SK-N-DZ (cell line): Measurements from ENCODE around the gene TRIO.
"Not testable (repeated sequence)": the region's sequence is repeated elsewhere in the genome, so short reads cannot be mapped to it uniquely, and the experiment has no call there.

Experiments
- DNase-seq: peaks from one replicate; pipeline ENCODE4 v3.0.0-alpha.2; 2015; ENCODE audit warnings: low spot score

Gene TRIO

DNA sequence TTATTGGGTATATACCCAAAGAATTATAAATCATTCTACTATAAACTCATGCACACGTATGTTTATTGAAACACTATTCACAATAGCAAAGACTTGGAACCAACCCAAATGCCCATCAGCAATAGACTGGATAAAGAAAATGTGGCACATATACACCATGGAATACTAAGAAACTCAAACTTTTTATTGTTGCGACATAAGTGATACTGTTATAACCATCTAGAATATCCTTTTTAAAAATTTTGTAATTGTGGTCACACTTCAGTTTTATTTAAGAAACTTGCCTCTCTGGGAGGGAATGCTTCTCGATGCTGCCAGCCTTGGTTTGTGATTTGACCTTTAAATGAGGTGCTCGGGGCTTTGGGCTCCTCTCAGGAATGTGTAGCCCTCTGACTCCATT, 237.6 kb downstream of the TRIO start:
- no peak for DNase-seq

DNA sequence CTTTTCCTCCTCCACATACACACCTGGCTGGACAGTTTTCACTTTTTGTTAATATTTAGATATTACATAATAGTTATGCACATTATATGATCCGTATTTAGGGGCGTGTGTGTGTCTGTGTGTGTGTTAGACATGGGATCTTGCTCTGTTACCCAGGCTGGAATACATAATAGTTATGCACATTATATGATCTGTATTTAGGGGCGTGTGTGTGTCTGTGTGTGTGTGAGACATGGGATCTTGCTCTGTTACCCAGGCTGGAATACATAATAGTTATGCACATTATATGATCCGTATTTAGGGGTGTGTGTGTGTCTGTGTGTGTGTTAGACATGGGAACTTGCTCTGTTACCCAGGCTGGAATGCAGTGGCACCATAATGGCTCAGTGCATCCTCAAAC, 239.5 kb downstream of the TRIO start:
- no peak for DNase-seq

DNA sequence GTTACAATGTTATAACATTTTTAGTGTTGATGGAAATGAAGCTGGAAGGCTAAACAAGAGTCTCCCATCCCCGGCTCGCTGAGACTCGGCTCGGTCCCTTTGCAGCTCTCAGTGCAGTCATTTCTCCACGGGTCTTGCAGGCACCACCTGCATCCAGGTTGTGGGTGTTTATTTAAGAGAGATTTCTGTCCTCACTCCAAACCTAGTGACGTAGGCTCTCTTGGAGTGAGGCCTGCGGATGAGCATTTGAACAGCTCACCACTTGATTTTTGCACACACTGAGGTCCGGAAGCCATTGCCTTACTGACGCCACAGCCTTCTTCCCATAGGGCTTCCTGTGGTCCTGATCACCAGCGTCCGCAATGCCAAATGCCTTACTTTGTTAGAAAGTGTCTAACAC, 240.8 kb downstream of the TRIO start:
- DNase-seq: no peak

DNA sequence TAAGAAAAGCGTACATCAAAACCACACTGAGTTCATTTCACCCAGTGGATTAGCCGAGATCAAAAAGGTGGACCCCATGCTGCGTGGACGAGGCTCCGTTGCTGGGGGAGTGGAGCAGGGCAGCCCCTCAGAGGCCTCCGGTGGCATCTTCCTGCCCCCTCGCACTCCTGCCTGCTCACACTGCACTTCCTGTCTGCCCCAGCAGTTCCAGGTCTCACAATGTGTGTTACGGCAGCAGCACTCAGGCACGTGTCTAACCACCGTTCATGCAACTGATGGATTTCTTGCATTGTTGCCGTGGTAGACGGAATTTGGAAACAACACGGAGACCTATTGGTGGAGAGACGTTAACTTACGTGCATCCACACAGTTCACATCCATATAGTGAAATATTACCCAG, 241.9 kb downstream of the TRIO start:
- no peak for DNase-seq

DNA sequence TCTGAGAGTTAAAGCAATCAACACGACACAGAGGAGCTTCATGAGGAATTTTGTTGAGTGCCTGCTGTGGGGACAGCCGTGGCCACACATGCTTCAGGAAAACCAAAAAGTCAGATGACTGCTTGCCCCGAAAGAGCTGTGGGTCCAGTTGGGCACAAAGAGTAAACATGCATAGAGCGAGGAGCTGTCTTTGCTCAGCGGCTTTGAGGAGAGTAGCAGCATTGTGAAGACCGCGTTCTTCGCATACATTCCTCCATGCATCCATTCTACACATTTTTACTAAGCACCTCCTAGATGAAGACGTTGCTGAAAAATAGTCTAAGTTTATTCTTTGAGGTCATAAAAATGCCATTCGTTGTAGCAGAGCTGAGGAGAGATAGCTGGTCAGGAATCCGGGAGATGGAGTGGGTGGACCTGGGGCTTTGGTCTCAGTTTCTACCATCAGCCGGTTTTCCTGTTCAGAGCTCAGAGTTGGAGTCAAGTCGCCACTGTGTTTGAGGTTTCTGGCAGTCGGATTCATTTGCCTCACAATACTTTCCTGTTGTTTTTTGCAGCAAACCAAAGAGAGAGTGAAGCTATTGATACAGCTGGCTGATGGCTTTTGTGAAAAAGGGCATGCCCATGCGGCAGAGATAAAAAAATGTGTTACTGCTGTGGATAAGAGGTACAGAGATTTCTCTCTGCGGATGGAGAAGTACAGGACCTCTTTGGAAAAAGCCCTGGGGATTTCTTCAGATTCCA, 243.9 kb downstream of the TRIO start:
- no peak for DNase-seq

DNA sequence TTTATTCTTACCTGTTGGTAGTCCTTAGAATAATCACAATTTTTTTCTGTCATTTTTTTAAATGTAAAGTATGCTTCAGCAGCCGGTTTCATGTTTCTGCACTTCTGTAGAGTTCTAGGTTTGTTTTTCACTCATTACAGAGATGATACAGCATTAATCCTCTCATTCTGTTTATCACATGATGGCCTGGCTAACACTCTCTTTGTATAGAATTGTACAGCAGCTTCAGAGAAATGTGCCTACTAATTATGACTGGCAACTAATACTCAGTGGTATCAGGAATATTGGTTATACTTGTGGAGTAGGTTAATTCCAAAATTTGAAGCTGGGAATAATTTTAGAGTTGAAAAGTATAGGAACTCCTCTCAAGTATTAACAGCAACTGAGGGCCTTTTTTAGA, 245.6 kb downstream of the TRIO start:
- DNase-seq: no peak

DNA sequence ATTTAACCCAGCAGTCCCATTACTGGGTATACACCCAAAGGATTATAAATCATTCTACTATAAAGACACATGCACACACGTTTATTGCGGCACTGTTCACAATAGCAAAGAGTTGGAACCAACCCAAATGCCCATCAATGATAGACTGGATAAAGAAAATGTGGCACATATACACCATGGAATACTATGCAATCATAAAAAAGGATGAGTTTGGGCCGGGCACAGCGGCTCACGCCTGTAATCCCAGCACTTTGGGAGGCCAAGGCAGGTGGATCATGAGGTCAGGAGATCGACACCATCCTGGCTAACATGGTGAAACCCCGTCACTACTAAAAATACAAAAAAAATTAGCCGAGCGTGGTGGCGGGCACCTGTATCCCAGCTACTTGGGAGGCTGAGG, 249.4 kb downstream of the TRIO start:
- DNase-seq: not testable (repeated sequence)

DNA sequence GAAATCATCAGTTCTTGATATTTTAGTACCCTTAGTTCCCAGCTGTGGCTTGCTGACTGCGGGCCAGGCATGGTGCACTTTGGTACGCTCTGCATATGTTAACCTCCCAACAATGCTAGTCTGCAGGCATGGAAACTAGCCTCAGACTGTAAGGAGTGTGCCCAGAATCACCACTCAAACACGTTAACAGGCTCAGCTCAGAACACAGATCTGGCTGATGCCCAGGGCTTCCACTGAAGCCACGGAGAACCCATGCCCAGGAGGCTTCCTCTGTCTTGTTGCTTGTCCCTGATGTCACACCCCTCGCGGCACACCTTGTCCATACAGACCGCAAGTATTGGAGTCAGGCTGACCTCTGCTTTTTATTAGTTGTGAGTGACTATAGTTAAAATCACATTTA, 251.2 kb downstream of the TRIO start:
- no peak for DNase-seq

DNA sequence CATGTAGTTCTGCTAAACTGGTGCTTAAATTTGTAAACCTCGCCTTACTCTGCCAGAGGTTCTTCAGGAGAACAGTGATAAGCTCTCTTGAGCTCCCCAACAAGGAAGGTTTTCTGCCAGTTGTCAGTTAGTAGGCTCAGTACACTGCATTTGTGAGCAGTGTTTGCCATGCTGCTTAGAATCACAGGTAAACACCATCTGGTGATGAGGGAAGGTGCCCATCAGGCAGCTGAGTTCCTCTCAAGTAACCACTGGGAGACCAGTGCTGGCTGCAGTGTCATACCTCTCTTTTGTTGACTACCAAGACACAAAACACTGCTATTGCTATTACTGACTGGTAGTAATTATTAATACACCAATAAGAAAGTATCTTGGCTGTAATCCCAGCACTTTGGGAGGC, 252.3 kb downstream of the TRIO start:
- no peak for DNase-seq

DNA sequence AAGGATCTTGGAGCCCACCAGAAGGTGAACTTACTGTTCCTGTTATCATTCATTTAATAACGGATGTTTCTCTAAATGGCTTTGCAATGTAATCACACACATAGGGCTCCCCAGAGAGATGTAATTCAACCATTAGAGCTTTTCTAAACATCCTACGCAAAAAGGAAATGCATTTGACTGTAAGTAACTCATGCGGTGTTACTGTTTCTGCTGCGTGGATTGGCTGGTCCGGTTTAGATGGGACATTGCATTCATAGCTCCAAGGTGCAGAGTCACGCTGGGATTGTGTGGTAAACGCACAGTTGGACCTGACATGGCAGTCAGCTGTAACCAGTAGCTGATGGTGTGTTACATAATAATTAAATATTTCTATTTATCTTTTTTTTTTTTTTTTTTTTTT, 252.9 kb downstream of the TRIO start:
- no peak for DNase-seq

DNA sequence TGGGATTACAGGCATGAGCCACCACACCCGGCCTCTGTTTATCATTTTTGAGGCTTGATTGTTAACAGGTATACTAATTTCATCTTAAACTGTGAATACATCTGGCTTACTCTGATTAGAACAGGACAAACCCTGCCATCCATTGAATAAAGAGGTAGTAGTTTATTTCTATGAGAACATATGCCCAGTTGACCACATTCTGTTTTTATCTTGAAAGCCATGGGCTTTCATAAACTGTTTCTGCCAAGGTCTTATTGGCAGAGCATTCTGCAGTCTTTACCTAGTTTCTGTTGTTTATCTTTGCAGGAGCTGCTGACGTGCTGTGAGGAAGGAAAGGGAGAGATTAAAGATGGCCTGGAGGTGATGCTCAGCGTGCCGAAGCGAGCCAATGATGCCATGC, 253.6 kb downstream of the TRIO start:
- DNase-seq: no peak

DNA sequence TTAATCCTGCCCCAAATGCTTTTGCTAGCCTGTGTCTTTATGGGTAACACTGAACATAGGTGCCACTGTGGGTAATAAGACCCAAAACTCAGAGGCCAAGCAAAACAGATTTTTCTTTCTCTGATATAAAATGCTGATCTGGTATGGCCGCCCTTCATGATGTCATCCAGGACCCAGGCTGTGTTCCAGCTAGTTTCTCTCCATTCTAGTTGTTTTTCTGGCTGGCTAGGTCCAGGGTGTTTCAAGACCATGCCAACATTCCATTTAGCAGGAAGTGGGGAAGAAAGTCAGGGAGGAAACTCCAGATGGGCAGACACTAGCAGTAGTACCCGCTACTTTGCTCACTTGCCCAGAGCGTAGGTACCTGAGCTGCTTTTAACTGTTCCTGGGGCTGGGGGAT, 254.6 kb downstream of the TRIO start:
- DNase-seq: no peak

DNA sequence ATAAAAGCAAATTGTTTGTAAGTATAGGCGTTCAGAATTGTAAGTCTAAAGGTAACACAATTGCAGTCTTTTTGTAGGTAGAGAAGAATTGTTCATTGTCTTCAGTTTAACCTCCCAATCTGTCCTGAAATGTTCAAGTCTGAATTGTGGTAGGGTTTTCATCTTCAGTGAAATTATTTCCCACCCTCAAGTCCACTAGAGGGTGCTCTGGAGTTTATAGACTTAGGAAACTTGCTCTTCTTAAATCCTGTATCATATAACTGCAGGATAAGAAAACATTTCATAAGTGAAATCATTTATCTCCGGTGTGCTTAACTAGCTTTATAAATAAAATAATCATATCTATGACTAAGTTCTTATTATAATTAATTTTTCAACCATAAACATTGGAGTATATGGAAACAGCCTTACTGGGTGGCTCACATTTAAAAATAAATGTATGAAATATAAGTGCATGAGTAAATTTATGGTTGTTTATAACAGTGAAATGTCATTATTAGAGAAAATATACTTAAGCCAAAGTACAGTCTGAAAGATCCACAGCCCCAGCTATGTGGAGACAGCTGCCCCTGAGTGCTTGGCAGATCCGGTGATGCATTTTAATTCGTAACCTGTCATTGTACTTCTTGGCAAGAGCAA, 256.0 kb downstream of the TRIO start:
- DNase-seq: peak; percentile 40

DNA sequence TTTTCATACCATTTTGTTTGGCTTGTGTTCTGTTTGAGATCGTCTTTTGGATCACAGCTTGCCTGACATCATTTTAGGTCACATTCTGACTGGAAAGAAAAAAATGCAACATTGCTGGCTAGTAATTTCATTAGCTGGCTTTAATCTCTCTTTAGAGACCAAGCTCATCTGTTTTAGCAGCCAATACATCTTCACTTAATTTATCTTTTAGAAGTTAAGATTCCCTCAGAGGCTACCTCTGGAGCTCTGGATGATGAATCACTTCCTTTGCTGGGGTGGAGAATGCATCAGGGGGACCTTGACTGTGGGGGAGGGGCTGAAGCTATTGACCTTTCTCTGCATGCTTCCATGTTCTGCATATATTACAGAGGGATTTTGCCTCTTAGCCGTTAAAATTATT, 256.9 kb downstream of the TRIO start:
- peak; percentile 32 for DNase-seq

DNA sequence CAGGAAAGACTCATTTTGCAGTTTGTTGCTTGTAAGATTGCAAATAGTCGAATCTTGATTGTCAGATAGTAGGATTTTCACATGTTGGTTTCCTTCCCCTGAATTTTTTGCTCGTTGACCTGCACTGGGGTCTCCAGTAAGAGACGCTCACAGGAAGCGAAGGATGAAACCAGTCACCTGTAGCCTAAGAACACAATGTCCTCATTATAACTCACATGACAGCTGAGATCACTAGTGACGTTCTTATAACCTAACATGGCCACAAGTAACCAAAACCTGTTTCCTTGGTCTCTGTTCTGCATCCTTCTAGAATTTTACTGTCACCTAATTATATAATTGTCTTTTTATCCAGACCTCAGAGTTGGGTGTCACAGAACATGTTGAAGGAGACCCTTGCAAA, 257.5 kb downstream of the TRIO start:
- no peak for DNase-seq

DNA sequence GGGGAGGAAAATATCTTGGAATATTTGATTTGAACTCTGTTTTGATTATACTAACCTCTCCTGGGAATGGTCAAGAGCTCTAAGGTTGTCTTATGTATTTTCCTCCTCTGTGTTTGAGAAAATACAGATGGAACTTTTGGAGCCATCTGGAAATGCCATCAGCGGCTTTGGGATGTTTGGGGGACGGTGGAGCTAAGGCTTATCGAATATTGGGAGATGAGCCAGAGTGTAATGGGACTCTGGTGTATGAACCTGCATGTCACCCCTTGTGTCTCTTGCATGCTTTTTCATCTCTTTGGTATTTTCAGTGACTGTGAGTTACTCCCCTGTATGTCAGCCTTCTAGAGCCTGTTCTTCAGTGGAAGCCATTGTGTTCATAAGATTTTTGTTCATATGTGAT, 258.5 kb downstream of the TRIO start:
- DNase-seq: no peak

DNA sequence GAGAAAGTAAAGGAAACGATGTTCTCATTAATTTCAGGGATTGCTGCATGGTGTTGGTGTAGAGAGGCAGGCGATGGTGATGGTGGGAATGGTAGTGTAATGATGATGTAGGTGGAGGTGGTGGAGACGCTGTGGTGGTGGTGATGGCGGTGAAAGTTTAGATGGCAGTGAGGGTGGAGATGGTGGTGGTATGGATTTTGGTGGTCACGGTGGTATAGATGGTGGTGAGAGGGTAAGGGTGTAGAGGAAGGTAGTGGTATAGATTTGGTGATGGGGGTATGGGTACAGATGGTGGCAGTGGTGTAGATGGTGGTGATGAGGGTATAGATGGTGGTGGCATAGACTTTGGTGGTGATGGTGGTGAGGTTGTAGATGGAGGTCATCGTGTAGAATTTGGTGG, 259.3 kb downstream of the TRIO start:
- no peak for DNase-seq

DNA sequence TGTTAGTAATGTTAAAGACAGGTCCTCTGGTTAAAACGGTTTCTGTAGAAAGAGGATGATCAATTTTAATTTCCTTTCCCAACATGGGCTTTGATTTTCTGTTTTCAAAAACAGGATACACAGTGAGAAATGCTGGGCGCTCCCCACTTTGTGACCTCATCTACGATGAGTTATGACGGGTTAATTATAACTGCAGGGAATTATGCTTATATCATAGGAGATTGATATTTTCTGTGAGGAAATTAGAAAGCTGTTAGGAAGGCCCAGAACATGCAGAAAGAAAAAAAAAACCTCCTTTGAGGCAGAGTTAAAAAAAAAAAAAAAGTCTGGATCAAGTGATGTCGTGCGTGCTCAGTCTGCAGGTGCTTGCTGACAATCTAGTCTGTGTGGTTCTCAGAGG, 261.6 kb downstream of the TRIO start:
- DNase-seq: no peak

DNA sequence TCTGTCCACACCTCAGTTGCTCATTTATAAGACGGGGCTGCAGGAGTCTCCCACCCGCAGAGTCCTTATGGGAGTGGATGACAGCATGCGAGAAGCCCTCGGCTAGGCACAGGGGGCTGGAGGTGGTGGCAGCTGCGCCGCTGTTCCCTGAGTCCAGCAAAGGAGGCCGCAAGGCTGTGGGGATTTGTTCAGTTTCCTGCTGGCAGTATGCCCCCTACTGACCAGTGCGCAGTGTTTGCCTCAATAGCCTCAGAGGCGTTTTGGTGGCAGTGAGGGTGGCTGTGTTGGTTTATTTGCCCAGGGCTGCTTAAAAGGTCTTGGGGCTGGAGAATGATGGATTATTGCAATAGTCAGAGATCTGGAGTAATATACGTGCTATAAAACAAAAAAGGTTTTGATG, 262.1 kb downstream of the TRIO start:
- DNase-seq: no peak

DNA sequence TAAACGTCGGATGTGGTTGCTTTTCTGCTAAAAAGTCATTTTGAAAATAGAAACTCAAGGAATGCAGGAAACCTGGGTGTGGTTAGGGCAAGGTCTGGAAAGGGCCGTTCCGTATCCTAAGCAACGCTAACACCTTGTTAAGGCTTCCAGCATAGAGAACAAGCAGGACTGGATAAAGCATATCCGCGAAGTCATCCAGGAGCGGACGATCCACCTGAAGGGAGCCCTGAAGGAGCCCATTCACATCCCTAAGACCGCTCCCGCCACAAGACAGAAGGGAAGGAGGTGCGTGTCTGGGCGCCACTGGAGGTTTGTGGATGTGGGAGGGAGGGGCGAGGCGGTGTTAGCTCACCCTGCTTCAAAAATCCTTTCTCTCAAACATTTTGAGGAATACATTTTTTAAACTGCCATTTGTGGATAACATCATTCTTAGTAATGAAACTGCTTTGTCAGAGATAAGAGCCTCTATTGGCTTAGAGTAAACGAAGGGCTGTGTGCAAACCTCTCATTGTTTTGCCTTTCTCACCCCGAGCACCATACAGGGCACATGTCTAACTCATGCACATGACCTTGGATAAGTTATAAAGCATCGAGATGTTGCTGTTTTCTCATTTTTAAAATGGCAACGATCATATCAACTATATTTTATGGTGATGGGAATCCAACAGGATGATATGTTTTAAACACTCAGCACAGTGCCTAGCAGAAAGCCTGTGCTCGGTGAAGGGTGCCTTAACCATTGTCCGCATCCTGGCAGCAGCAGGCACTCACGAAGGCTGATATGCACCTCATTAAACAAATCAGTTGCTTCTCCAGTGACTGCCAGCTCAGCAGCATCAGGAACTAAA, 262.8 kb downstream of the TRIO start:
- DNase-seq: no peak

DNA sequence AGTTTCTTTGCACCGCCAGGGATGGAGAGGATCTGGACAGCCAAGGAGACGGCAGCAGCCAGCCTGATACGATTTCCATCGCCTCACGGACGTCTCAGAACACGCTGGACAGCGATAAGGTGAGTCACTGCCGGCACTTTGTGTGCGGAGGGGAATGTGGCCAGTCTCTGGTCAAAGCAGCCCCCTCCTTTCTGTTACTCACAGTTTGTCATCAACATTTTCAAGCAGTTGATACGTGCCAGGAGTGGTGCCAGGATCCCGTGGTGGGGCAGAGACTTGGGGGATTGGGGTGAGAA, 263.4 kb downstream of the TRIO start:
- no peak for DNase-seq

DNA sequence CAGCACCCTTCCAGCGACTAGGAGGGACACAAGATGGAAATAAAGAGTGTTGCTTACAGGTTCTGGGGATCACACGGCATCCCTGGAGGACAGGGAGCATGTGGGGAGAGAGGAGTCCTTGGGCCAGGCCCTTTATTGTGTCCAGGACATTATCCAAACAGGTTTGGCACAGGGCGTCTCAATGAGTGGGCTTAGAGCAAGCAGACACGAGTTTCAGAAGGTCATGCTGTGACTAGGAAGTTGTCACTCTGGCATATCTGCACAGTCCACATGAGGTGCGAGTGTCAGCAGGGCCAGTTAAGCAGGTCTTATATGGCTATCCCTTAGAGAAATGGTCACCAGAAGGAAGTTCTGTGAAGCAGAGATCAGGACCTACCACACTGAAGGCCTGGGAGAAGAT, 263.9 kb downstream of the TRIO start:
- no peak for DNase-seq

DNA sequence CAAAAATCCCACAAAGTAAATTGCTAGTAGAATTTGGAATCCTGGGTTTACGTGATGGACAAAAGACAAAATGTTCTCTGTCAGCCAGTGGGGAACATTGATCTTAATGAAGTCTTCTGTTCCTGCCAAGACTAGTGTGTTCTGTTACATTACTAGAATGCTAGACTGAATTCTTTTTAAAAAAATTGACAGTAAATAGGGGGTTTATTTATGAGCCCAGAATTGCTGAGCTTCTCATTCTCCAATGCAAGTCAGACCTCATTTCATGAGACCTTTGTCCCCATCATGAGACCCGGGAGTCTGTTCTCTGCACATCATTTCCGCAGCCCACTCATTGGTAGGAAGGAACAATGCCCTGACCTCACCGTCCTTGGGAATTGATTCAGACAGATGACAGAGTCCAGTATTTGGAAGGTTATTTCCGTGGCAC, 264.6 kb downstream of the TRIO start:
- DNase-seq: no peak
